ENCODE measurements around the gene APOH. TPM values are rescaled to one million over a fixed set of nuclear protein-coding genes. Genes with fewer than 3 reads are reported as not detected.

Gene APOH
- total RNA-seq, 1 experiment from 2014 or later: 1.2 TPM

DNA sequence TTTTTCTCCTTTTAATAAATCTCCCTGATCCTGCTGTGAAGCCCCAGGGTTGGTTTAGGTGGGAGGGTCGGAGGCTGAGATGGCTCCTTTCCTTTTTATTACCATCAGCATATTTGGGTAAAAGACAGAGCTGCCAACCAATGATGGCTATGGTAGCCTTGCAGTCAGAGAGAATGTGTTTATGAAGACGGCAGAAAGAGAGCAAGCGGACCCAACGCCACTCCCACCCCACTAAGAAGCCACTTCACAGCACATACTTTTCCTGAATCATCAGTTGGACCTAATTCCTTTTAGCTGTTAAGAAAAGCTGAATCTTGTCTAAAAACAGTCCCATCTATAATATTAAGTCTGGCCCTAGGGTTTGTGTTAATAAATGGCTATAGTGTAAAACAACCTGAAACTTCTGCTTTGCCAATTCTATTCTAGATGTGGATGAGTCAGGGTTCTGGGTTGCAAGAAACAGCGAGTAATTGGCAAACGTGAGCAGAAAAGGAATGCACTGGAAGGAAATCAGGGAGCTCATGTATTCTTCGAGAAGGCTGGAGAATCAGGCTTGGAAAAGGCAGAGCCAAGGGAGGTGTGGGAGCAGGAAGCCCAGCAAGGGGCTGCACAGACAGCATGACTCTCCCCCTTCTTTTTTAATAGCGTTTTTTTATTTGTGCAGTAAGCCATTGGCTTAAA, 39.2 kb upstream of the APOH start:
- TF ChIP-seq TCF7L2 (IDR thresholded peaks at IDR 0.05; ENCODE audit: low read depth, low read length) (no peak), POLR2AphosphoS5 (IDR thresholded peaks at IDR 0.05; ENCODE audit: low read depth, low read length) (no peak), SIN3A (IDR thresholded peaks at IDR 0.05; ENCODE audit: borderline replicate concordance, insufficient read depth, low read depth, low read length) (no peak)
- TF ChIP-seq, protein P1, sequence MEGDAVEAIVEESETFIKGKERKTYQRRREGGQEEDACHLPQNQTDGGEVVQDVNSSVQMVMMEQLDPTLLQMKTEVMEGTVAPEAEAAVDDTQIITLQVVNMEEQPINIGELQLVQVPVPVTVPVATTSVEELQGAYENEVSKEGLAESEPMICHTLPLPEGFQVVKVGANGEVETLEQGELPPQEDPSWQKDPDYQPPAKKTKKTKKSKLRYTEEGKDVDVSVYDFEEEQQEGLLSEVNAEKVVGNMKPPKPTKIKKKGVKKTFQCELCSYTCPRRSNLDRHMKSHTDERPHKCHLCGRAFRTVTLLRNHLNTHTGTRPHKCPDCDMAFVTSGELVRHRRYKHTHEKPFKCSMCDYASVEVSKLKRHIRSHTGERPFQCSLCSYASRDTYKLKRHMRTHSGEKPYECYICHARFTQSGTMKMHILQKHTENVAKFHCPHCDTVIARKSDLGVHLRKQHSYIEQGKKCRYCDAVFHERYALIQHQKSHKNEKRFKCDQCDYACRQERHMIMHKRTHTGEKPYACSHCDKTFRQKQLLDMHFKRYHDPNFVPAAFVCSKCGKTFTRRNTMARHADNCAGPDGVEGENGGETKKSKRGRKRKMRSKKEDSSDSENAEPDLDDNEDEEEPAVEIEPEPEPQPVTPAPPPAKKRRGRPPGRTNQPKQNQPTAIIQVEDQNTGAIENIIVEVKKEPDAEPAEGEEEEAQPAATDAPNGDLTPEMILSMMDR (IDR thresholded peaks at IDR 0.05): no peak
- TF ChIP-seq, protein P2, sequence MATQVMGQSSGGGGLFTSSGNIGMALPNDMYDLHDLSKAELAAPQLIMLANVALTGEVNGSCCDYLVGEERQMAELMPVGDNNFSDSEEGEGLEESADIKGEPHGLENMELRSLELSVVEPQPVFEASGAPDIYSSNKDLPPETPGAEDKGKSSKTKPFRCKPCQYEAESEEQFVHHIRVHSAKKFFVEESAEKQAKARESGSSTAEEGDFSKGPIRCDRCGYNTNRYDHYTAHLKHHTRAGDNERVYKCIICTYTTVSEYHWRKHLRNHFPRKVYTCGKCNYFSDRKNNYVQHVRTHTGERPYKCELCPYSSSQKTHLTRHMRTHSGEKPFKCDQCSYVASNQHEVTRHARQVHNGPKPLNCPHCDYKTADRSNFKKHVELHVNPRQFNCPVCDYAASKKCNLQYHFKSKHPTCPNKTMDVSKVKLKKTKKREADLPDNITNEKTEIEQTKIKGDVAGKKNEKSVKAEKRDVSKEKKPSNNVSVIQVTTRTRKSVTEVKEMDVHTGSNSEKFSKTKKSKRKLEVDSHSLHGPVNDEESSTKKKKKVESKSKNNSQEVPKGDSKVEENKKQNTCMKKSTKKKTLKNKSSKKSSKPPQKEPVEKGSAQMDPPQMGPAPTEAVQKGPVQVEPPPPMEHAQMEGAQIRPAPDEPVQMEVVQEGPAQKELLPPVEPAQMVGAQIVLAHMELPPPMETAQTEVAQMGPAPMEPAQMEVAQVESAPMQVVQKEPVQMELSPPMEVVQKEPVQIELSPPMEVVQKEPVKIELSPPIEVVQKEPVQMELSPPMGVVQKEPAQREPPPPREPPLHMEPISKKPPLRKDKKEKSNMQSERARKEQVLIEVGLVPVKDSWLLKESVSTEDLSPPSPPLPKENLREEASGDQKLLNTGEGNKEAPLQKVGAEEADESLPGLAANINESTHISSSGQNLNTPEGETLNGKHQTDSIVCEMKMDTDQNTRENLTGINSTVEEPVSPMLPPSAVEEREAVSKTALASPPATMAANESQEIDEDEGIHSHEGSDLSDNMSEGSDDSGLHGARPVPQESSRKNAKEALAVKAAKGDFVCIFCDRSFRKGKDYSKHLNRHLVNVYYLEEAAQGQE (IDR thresholded peaks at IDR 0.05; ENCODE audit: insufficient read depth in 1 of 2, low read depth in 2 of 2, low read length in 1 of 2): no peak
- POLR2A ChIA-PET: no interaction called here
- ATAC-seq: no peak
- Histone ChIP-seq H3K27ac (ENCODE audit: low read length) (no peak overlapping the region), H3K27me3 (ENCODE audit: control insufficient read depth, insufficient read depth, low read length) (no peaks in the 10 kb centered on the region), H3K36me3 (ENCODE audit: control insufficient read depth, insufficient read depth, low read length) (no peaks in the 10 kb centered on the region), H3K4me3 (ENCODE audit: low read depth in 2 of 2, low read length in 2 of 2) (no peak overlapping the region), H3K9me3 (ENCODE audit: control insufficient read depth, insufficient read depth, low read depth, low read length) (peaks cover 8% of the 10 kb centered on the region; the same call in 1 of the 2 replicates), H3K4me1 (ENCODE audit: control insufficient read depth, insufficient read depth, low read length) (peaks cover 12% of the 10 kb centered on the region)
- intact Hi-C loops (cut with micrococcal nuclease; ENCODE audit: unreplicated experiment) (no loop called here), in situ Hi-C loops (cut with HindIII; ENCODE audit: low pct_unique_long_range_greater_than_20kb, low sequenced_read_pairs) (no loop called here)
- BruUV-seq (replicated peaks): no TSS peak
- DNase-seq (ENCODE audit: low read depth, low spot score): no peak
- CTCF ChIA-PET: no interaction called here

DNA sequence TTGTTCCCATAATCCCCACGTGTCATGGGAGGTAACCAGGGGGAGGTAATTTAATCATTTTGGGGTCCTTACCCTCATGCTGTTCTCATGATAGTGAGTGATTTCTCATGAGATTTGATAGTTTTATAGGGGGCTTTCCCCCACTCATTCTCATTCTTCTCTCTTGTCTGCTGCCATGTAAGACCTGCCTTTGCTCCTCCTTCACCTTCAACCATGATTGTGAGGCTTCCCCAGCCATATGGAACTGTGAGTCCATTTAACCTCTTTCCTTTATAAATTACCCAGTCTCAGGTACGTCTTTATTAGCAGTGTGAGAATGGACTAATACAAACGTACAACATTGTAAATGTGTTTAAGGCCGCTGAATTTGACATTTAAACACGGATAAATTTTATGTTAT, 35.5 kb upstream of the APOH start:
- BruUV-seq (replicated peaks): no TSS peak
- POLR2A ChIA-PET: no interaction called here

More for the DNA sequence above, 35.5 kb upstream of the APOH start:
- in situ Hi-C loops (cut with HindIII; ENCODE audit: low pct_unique_long_range_greater_than_20kb, low sequenced_read_pairs): no loop called here
- DNase-seq (ENCODE audit: low read depth, low spot score) (no peak), ATAC-seq (no peak)
- Histone ChIP-seq H3K27ac (ENCODE audit: low read length) (no peak overlapping the region), H3K4me3 (ENCODE audit: low read depth in 2 of 2, low read length in 2 of 2) (no peak overlapping the region), H3K36me3 (ENCODE audit: control insufficient read depth, insufficient read depth, low read length) (no peaks in the 10 kb centered on the region), H3K9me3 (ENCODE audit: control insufficient read depth, insufficient read depth, low read depth, low read length) (no peaks in the 10 kb centered on the region), H3K27me3 (ENCODE audit: control insufficient read depth, insufficient read depth, low read length) (no peaks in the 10 kb centered on the region), H3K4me1 (ENCODE audit: control insufficient read depth, insufficient read depth, low read length) (peaks cover 5% of the 10 kb centered on the region; the same call in 1 of the 2 replicates)
- CTCF ChIA-PET: no interaction called here
- intact Hi-C loops (cut with micrococcal nuclease; ENCODE audit: unreplicated experiment): no loop called here
- TF ChIP-seq, protein P2 (IDR thresholded peaks at IDR 0.05; ENCODE audit: insufficient read depth in 1 of 2, low read depth in 2 of 2, low read length in 1 of 2): no peak
- TF ChIP-seq TCF7L2 (IDR thresholded peaks at IDR 0.05; ENCODE audit: low read depth, low read length) (no peak), POLR2AphosphoS5 (IDR thresholded peaks at IDR 0.05; ENCODE audit: low read depth, low read length) (no peak), SIN3A (IDR thresholded peaks at IDR 0.05; ENCODE audit: borderline replicate concordance, insufficient read depth, low read depth, low read length) (no peak)
- TF ChIP-seq, protein P1 (IDR thresholded peaks at IDR 0.05): no peak
